GM18517 (cell line): Measurements from ENCODE around the gene ENTPD8.

Source experiments
- ATAC-seq: cut with Tn5 transposase; IDR thresholded peaks from one replicate; pipeline ENCODE4 v1.9.1; 2021; ENCODE audit warnings: mild to moderate bottlenecking, moderate library complexity; ENCODE audit not compliant: unreplicated experiment

ENTPD8 gene

GRCh38 chr9:137433349-137433915 lies 7.7 kb downstream of the ENTPD8 start:
- ATAC-seq = no peak

- no peak for ATAC-seq
These were observed 8.3 kb downstream of the ENTPD8 start for GRCh38 chr9:137432687-137433348.

GRCh38 chr9:137431416-137431931 lies 9.7 kb downstream of the ENTPD8 start:
- no peak for ATAC-seq

- no peak for ATAC-seq
These were observed 10.3 kb downstream of the ENTPD8 start for GRCh38 chr9:137430723-137431415.

- ATAC-seq = no peak
These were observed 11.0 kb downstream of the ENTPD8 start for GRCh38 chr9:137429974-137430722.

- no peak for ATAC-seq
These were observed 11.6 kb downstream of the ENTPD8 start for GRCh38 chr9:137429546-137429890.

- ATAC-seq = no peak
These were observed 12.2 kb downstream of the ENTPD8 start for GRCh38 chr9:137428841-137429545.

- ATAC-seq = no peak
These were observed 12.9 kb downstream of the ENTPD8 start for GRCh38 chr9:137428311-137428630.

GRCh38 chr9:137427454-137428310 lies 13.5 kb downstream of the ENTPD8 start:
- ATAC-seq = no peak

- no peak for ATAC-seq
These were observed 15.0 kb downstream of the ENTPD8 start for GRCh38 chr9:137426018-137426681.

GRCh38 chr9:137423514-137424291 lies 17.5 kb downstream of the ENTPD8 start:
- peak; percentile 31 for ATAC-seq

- peak; percentile 62 for ATAC-seq
These were observed 18.3 kb downstream of the ENTPD8 start, which contains the start of the genes EXD3 and NOXA1 for GRCh38 chr9:137422604-137423513. EXD3 (minus strand) TSS chr9:137423162; CDS start chr9:137395357, 27,805 bp downstream. NOXA1 (plus strand) TSS chr9:137423393; CDS start chr9:137423530, 137 bp downstream.

- no peak for ATAC-seq
These were observed 19.1 kb downstream of the ENTPD8 start for GRCh38 chr9:137421838-137422603.

- no peak for ATAC-seq
These were observed 23.8 kb downstream of the ENTPD8 start for GRCh38 chr9:137417161-137418021.

- ATAC-seq = no peak
These were observed 24.5 kb downstream of the ENTPD8 start for GRCh38 chr9:137416563-137417151.
